Testis (tissue), 3 donors: ENCODE measurements around the gene FAM156A. TPM values are rescaled to one million over a fixed set of nuclear protein-coding genes. Genes with fewer than 3 reads are reported as not detected.

Experiments used
- DNase-seq: peaks from one replicate; pipeline ENCODE4 v3.0.0-alpha.2; 2019
- H3K27ac ChIP-seq, 2 donors: fragments of 200-600 bp; sonication (generic); one replicate each; pipeline ENCODE4 v1.5.1; 2019
- H3K27me3 ChIP-seq: fragments of 200-600 bp; sonication (generic); one replicate; pipeline ENCODE4 v1.5.1; 2019
- H3K36me3 ChIP-seq: fragments of 200-600 bp; sonication (generic); one replicate; pipeline ENCODE4 v1.5.1; 2017; ENCODE audit warnings: low read depth; ENCODE audit errors: missing control alignments
- H3K4me1 ChIP-seq: fragments of 200-600 bp; sonication (generic); one replicate; pipeline ENCODE4 v1.5.1; 2019
- H3K4me3 ChIP-seq, 2 donors: fragments of 200-600 bp; sonication (generic); one replicate each; pipeline ENCODE4 v1.5.1; 2017 to 2019
- H3K9me3 ChIP-seq: fragments of 200-600 bp; sonication (generic); one replicate; pipeline ENCODE4 v1.5.1; 2017
- CTCF ChIP-seq, 3 experiments: fragments of 450-650 bp in 2 of 3; fragments of 200-600 bp in 1 of 3; sonication (generic) in 1 of 3; IDR thresholded peaks; one replicate each; pipeline ENCODE4 v1.5.1; 2016 to 2019; ENCODE audit warnings: antibody characterized with exemption in 3 of 3, mild to moderate bottlenecking in 2 of 3, moderate library complexity in 1 of 3
- POLR2A ChIP-seq: fragments of 450-650 bp; IDR thresholded peaks from one replicate; pipeline ENCODE4 v1.6.1; 2017; ENCODE audit warnings: antibody characterized with exemption, mild to moderate bottlenecking, moderate library complexity
- WGBS, 2 donors: methylation state at CpG; one replicate each; pipeline ENCODE4 v1.1.5; 2018; 5-methylcytosine and 5-hydroxymethylcytosine counted together
- intact Hi-C: fragments of 100-400 bp; cut with DNase I; formaldehyde crosslinking; loops from one replicate; pipeline ENCODE4 v1.15.1; 2023; ENCODE audit warnings: low total_unique reads
- polyA plus RNA-seq: library from polyadenylated mRNA; stranded (reverse); fragments of 350-450 nt; fragmentation: Illumina TruSeq; extraction: RNeasy Lipid Tissue Mini Kit (QIAGEN cat#74804); gene quantifications from one replicate; pipeline ENCODE4 v1.2.3, GENCODE V29; 2014; ENCODE audit warnings: low read depth, low replicate concordance; ENCODE audit not compliant: insufficient read depth
- total RNA-seq, 2 donors: library from RNA; depleted of rRNA; stranded (reverse); fragments of >200 nt; gene quantifications; one replicate each; pipeline ENCODE4 v1.2.3, GENCODE V29; 2016

FAM156A gene
- total and polyA plus RNA-seq, 3 donors from 2014 or later = 25.6 to 64.5 (median 62.0) TPM

- WGBS, 2 donors = 81 to 84% methylated on average over 2 of the region's 2 CpGs
- H3K9me3 ChIP-seq = no peaks in the 10 kb centered on the region
Measured at GRCh38 chrX:53001958-53002357, 43.6 kb upstream of the FAM156A start.

GRCh38 chrX:53000447-53001135, 42.3 kb upstream of the FAM156A start:
- Histone ChIP-seq H3K4me1 (no peaks in the 10 kb centered on the region), H3K9me3 (no peaks in the 10 kb centered on the region), H3K27me3 (no peaks in the 10 kb centered on the region), H3K4me3 (no peak overlapping the region), H3K27ac (no peak overlapping the region), H3K36me3 (no peaks in the 10 kb centered on the region)
- TF ChIP-seq CTCF (IDR thresholded peaks at IDR 0.05) (no peak), POLR2A (no peak)
- intact Hi-C loops = no loop called here
- 28 to 30% methylated on average over 27 to 36 of the region's 36 CpGs for WGBS, 2 donors
- DNase-seq = no peak

More at GRCh38 chrX:53001958-53002357, 43.6 kb upstream of the FAM156A start:
- no peaks in the 10 kb centered on the region for H3K27me3 ChIP-seq
- H3K4me1 ChIP-seq = no peaks in the 10 kb centered on the region
- no peak for TF ChIP-seq POLR2A
- TF ChIP-seq CTCF (IDR thresholded peaks at IDR 0.05) = no peak
- no peak overlapping the region for H3K4me3 ChIP-seq
- H3K36me3 ChIP-seq = no peaks in the 10 kb centered on the region
- intact Hi-C loops = no loop called here
- H3K27ac ChIP-seq = no peak overlapping the region
- DNase-seq = no peak

GRCh38 chrX:52995987-52996331, 37.6 kb upstream of the FAM156A start:
- TF ChIP-seq CTCF (IDR thresholded peaks at IDR 0.05) (no peak), POLR2A (no peak)
- no peaks in the 10 kb centered on the region for H3K36me3 ChIP-seq
- peaks cover 3% of the 10 kb centered on the region for H3K4me1 ChIP-seq
- WGBS, 2 donors = 0 to 14% methylated on average over 1 to 4 of the region's 4 CpGs
- no peak for DNase-seq
- H3K27me3 ChIP-seq = no peaks in the 10 kb centered on the region
- no peak overlapping the region for H3K27ac ChIP-seq
- no peaks in the 10 kb centered on the region for H3K9me3 ChIP-seq
- intact Hi-C loops = no loop called here
- peak overlapping the region; percentile 53 to 64 for H3K4me3 ChIP-seq

GRCh38 chrX:52995135-52995986, 37.0 kb upstream of the FAM156A start:
- Histone ChIP-seq H3K9me3 (no peaks in the 10 kb centered on the region), H3K27ac (peak overlapping the region; percentile 87 to 88), H3K4me1 (peaks cover 3% of the 10 kb centered on the region), H3K27me3 (no peaks in the 10 kb centered on the region), H3K36me3 (no peaks in the 10 kb centered on the region), H3K4me3 (peak overlapping the region; percentile 53 to 64)
- intact Hi-C loops = no loop called here
- TF ChIP-seq POLR2A (no peak), CTCF (IDR thresholded peaks at IDR 0.05) (peak; percentile 64 to 84 (median 75))
- WGBS, 2 donors = 0 to 1% methylated on average over 24 to 46 of the region's 46 CpGs
- peak; percentile 94 for DNase-seq
